Measurements from ENCODE around the gene VMP1. TPM values are rescaled to one million over a fixed set of nuclear protein-coding genes. Genes with fewer than 3 reads are reported as not detected.

The VMP1 gene
- total RNA-seq, 1 donor = 234 TPM

Small RNA genes within 50 kb of the gene (small RNA-seq; reads per million reads assigned to genes)
- not detected for gene AC040904.1
- gene RNU6-450P = not detected

Other genes with a start within 250 kb of the VMP1 start
- 57.2 and 68.5 TPM in 2 replicates for gene DHX40, start 142.0 kb upstream of the VMP1 start, total RNA-seq (ENCODE audit: low replicate concordance)
- gene CLTC, start 87.8 kb upstream of the VMP1 start, total RNA-seq (ENCODE audit: low replicate concordance) = 487 and 798 TPM in 2 replicates
- gene PTRH2, start 224 bp upstream of the VMP1 start, total RNA-seq (ENCODE audit: low replicate concordance) = 21.6 and 21.7 TPM in 2 replicates
- gene TUBD1, start 185.3 kb downstream of the VMP1 start, total RNA-seq (ENCODE audit: low replicate concordance) = 4.0 and 6.9 TPM in 2 replicates
- 23.2 and 23.9 TPM in 2 replicates for gene RPS6KB1, start 185.5 kb downstream of the VMP1 start, total RNA-seq (ENCODE audit: low replicate concordance)

Measured in fibroblast of the aortic adventitia (primary cell).